Cardiac fibroblast (primary cell): ENCODE measurements around the gene CDC40.
"Not testable (repeated sequence)": the region's sequence is repeated elsewhere in the genome, so short reads cannot be mapped to it uniquely, and the experiment has no call there.

Source experiments
- DNase-seq, 2 donors: peaks; one replicate each; pipeline versions ENCODE4 v3.0.0 to v3.0.0-alpha.2; 2010; ENCODE audit warnings: low read depth in 2 of 2
- H3K4me3 ChIP-seq, 2 donors: replicated peaks in 1 of 2; 1 replicate in 1 of 2; 2 replicates in 1 of 2; pipeline ENCODE4 v1.5.1; 2011; ENCODE audit warnings: low read depth in 2 of 2, low read length in 2 of 2, mild to moderate bottlenecking in 2 of 2, moderate library complexity in 1 of 2
- CTCF ChIP-seq: IDR thresholded peaks from one replicate; pipeline ENCODE4 v1.5.1; 2011; ENCODE audit warnings: low read depth, mild to moderate bottlenecking, low read length, inconsistent platforms

Gene CDC40

GRCh38 chr6:110266996-110267395, 86.8 kb downstream of the CDC40 start:
- no peak for TF ChIP-seq CTCF
- H3K4me3 ChIP-seq, result no peak overlapping the region
- DNase-seq, result no peak

- no peak for DNase-seq
- TF ChIP-seq CTCF, result no peak
- no peak overlapping the region for H3K4me3 ChIP-seq
Observed at GRCh38 chr6:110269623-110270022, 89.4 kb downstream of the CDC40 start.

- no peak overlapping the region for H3K4me3 ChIP-seq
- TF ChIP-seq CTCF, result no peak
- DNase-seq, result no peak
Observed at GRCh38 chr6:110270165-110270564, 89.9 kb downstream of the CDC40 start.

GRCh38 chr6:110271732-110272022, 91.5 kb downstream of the CDC40 start:
- no peak overlapping the region for H3K4me3 ChIP-seq
- no peak for TF ChIP-seq CTCF
- DNase-seq, result no peak

- DNase-seq, result not testable (repeated sequence)
Observed at GRCh38 chr6:110272781-110273180, 92.6 kb downstream of the CDC40 start.

GRCh38 chr6:110277100-110277665, 97.0 kb downstream of the CDC40 start:
- no peak for TF ChIP-seq CTCF
- H3K4me3 ChIP-seq, result no peak overlapping the region
- no peak for DNase-seq

More at GRCh38 chr6:110272781-110273180, 92.6 kb downstream of the CDC40 start:
- not testable (repeated sequence) for H3K4me3 ChIP-seq
